RWPE1 (cell line): ENCODE data around the gene STEAP3.

Source experiments
- CTCF ChIA-PET: fragments of 350-600 bp; sonication (Branson Sonifier 250); formaldehyde crosslinking; extraction: SDS; loops from one replicate; lab custom pipeline; 2021; lab: Yijun Ruan, JAX
- POLR2A ChIA-PET: fragments of 400-600 bp; formaldehyde crosslinking; extraction: SDS; loops from one replicate; lab custom pipeline; 2020; ENCODE audit warnings: antibody characterized with exemption; ENCODE audit not compliant: low non-redundant PET; lab: Yijun Ruan, JAX
- DNase-seq: peaks from one replicate; pipeline ENCODE4 v3.0.0; 2012; ENCODE audit warnings: low spot score
- H3K27ac ChIP-seq: fragments of 450-650 bp; 2 replicates; pipeline ENCODE4 v1.5.1; 2017
- TF ChIP-seq, protein P1 (sequence below): fragments of 450-650 bp; conservative IDR thresholded peaks from 2 replicates; pipeline ENCODE4 v1.5.1; 2017; ENCODE audit warnings: low read depth, mild to moderate bottlenecking

The STEAP3 gene

DNA sequence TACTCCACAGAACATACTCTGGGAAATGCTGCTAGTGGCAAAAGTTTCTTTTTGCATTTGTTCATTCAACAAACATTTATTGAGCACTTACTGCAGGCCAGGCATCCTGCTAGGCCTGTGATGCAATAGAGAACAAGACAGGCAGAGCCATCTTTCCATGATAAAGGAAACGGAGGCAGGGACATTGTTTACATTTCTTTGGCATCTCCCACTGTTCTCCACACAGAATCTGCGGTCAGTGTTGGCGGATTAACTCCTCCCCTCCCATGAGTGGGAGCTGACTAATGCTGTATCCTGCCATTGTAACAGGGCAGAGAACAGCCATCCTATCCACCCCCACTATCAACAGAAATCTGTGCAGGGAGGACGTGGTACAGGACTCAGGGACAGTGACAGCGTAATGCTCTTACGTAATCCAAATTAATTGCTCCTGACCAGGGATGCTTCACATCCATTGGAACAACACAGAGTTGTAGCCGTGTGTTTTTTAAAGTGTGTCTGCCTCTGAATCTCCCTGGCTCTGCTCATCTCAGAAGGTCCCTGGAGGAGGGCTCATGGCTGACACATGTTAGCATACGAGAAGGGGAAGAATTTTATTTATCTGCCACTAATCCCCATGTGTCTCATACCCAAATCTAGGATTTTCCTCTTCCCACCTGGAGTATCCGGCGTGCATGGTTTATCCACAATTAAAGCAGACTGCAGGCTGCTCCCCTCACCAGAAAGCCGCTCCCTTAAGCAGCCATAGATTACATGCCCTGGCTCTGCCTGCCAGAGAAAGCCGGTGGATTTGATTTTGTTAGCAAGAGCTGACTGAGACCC, 32.3 kb downstream of the STEAP3 start:
- TF ChIP-seq, protein P1, sequence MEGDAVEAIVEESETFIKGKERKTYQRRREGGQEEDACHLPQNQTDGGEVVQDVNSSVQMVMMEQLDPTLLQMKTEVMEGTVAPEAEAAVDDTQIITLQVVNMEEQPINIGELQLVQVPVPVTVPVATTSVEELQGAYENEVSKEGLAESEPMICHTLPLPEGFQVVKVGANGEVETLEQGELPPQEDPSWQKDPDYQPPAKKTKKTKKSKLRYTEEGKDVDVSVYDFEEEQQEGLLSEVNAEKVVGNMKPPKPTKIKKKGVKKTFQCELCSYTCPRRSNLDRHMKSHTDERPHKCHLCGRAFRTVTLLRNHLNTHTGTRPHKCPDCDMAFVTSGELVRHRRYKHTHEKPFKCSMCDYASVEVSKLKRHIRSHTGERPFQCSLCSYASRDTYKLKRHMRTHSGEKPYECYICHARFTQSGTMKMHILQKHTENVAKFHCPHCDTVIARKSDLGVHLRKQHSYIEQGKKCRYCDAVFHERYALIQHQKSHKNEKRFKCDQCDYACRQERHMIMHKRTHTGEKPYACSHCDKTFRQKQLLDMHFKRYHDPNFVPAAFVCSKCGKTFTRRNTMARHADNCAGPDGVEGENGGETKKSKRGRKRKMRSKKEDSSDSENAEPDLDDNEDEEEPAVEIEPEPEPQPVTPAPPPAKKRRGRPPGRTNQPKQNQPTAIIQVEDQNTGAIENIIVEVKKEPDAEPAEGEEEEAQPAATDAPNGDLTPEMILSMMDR = no peak
- ChIA-PET CTCF (interaction anchor here (0.9 to 1.4 kb wide), 3 partner anchors 9 to 374 kb away, joined by 3 to 6 read pairs (median 4); no protein-coding TSS in a partner anchor), POLR2A (interaction anchor here (0.6 kb wide), 1 partner anchor 9 kb away, joined by 3 read pairs; no protein-coding TSS in a partner anchor)
- peak overlapping the region; percentile 56 for H3K27ac ChIP-seq
- DNase-seq = peak; percentile 75

DNA sequence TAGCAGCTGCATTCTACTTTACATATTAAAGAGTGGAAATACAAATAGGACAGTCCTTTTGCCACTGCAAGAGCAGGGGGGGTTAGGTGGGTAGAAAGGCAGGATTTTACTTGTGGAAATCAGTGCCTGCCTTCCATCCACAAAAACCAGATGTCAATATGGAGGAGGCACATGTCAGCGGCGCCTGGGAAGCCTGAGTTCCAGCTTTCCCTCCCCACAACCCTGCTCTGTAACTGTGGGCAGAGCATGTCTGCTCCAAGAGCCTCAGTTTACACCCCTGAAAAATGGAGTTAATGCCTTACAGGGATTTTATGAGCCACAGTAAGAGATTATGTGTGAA, 32.9 kb downstream of the STEAP3 start:
- POLR2A ChIA-PET = no interaction called here
- DNase-seq = no peak
- TF ChIP-seq, protein P1 = no peak
- peak overlapping the region; percentile 56 for H3K27ac ChIP-seq
- CTCF ChIA-PET = interaction anchor here (1.0 kb wide), 1 partner anchor 8 kb away, joined by 4 read pairs; no protein-coding TSS in a partner anchor

DNA sequence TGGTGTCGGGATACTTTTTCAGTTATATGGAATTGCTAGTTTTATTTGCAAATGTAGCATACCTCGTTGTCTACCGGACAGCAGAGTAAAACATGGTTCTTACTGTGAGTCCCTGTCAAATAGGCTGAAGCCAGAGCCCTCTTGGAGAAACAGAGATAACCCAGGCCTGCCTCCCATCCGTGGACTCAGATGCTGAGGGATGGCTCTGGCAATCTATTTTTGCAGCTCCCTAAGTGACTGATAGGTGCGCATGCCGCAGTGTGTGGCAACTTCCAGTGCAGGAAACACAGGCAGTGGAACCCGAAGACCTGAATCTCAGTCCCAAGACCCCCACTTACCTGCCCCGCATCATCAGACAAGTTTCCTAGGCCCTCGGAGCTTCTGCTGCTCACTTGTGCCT, 33.6 kb downstream of the STEAP3 start:
- no peak overlapping the region for H3K27ac ChIP-seq
- TF ChIP-seq, protein P1 = no peak
- ChIA-PET CTCF (interaction anchor here (1.0 kb wide), 1 partner anchor 8 kb away, joined by 4 read pairs; no protein-coding TSS in a partner anchor), POLR2A (no interaction called here)
- no peak for DNase-seq

DNA sequence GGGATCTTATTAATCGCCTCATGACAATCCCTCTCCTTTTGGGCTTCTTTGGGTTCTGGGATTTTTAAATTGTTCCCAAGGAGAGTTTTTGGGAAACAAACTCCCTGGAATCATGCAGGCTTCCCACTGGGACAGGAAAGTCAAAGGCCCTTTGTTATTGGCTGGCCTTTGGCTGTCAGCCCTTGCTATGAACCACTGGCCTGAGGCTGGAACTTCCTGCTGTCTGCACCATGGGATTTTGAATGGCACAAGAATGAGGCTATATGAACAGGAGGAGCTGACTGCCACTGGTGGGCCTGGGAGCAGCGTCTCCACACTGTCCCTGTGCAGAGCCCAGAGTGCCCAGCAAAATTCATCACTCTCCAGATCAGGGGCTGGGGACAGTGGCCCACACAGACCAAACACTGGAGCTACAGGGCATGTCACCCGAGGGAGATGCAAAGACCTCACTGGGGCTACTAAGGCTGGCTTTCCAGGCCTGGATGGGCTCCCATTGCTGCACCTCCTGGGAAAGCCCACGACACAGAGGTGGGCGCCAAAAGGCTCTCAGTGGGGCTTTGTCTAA, 35.7 kb downstream of the STEAP3 start:
- DNase-seq = no peak
- ChIA-PET CTCF (interaction anchor here (0.6 kb wide), 1 partner anchor 178 kb away, joined by 3 read pairs; no protein-coding TSS in a partner anchor), POLR2A (no interaction called here)
- H3K27ac ChIP-seq = no peak overlapping the region
- TF ChIP-seq, protein P1 = no peak

DNA sequence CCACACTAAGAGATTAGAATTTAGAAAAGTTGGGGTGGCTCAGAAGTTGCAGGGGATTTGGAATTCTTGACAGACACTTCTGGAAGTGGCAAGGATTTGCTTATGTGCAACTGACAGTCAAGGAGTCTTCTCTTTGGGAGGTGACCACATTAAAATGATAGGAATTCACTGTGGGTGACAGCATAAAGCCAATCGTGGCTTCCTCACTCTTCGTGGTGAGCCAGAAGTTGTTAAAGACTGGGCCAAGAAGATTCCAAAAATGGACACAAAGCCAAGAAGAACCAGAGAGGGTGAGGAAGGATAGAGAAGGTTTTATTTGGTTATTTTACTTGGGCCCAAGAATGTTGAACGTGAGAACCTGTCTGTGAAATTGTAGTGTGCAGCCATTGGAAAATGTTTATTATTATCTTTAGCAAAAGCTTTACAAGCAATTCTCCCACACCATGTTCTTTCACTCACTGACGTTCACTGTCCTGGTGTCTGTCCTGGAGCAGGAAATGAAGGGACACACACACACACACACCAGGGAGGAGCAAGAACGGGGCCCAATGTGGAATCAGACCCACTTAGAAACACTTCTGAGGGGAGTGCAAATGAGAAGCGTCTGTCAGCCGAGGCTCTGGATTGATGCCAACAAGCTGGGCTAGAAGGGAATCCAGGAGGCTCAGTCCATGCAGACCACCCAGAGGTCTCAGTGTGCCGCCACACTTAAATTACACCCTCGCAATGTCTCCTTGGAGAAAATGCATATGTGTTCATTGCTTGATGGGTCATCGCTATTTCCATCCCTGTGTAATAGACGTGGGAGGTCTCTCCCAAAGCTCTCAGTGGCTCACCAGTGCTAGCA, 37.2 kb downstream of the STEAP3 start:
- TF ChIP-seq, protein P1 = no peak
- CTCF ChIA-PET = no interaction called here
- no peak overlapping the region for H3K27ac ChIP-seq
- POLR2A ChIA-PET = no interaction called here
- no peak for DNase-seq
